Neural crest cell (in vitro differentiated cells): ENCODE measurements around the gene ZNF444. TPM values are rescaled to one million over a fixed set of nuclear protein-coding genes. Genes with fewer than 3 reads are reported as not detected.
A peak's percentile ranks its signal among the peaks of the same experiment; 100 is the strongest.
"Not testable (repeated sequence)": the region's sequence is repeated elsewhere in the genome, so short reads cannot be mapped to it uniquely, and the experiment has no call there.

Source experiments
- DNase-seq: peaks from one replicate; pipeline ENCODE4 v3.0.0; 2021; ENCODE audit warnings: low read depth, mixed read lengths, low spot score
- H3K27ac Mint-ChIP-seq: one replicate; pipeline ENCODE4 v1.8.0; 2021; ENCODE audit warnings: mild to moderate bottlenecking, mixed read lengths; ENCODE audit not compliant: unreplicated experiment
- H3K27me3 Mint-ChIP-seq: 2 replicates; pipeline ENCODE4 v1.8.0; 2021; ENCODE audit warnings: low read depth, mild to moderate bottlenecking, mixed read lengths
- H3K36me3 Mint-ChIP-seq: 2 replicates; pipeline ENCODE4 v1.8.0; 2021; ENCODE audit warnings: low read depth, mild to moderate bottlenecking, mixed read lengths
- H3K4me1 Mint-ChIP-seq: 2 replicates; pipeline ENCODE4 v1.8.0; 2021; ENCODE audit warnings: mixed read lengths
- H3K4me3 Mint-ChIP-seq: one replicate; pipeline ENCODE4 v1.8.0; 2021; ENCODE audit warnings: mild to moderate bottlenecking, mixed read lengths
- H3K9me3 Mint-ChIP-seq: 2 replicates; pipeline ENCODE4 v1.8.0; 2021; ENCODE audit warnings: mixed read lengths
- total RNA-seq: library from RNA; stranded (reverse); gene quantifications from 2 replicates; pipeline ENCODE4 v1.2.1, GENCODE V29; 2021
- TF ChIP-seq, protein P1 (sequence below): fragments of 200-600 bp; sonication (generic); conservative IDR thresholded peaks from 2 replicates; pipeline ENCODE4 v1.5.0; 2021; ENCODE audit warnings: antibody characterized with exemption, mild to moderate bottlenecking

ZNF444 gene
- total RNA-seq, 1 donor from 2014 or later: 51.5 TPM

DNA sequence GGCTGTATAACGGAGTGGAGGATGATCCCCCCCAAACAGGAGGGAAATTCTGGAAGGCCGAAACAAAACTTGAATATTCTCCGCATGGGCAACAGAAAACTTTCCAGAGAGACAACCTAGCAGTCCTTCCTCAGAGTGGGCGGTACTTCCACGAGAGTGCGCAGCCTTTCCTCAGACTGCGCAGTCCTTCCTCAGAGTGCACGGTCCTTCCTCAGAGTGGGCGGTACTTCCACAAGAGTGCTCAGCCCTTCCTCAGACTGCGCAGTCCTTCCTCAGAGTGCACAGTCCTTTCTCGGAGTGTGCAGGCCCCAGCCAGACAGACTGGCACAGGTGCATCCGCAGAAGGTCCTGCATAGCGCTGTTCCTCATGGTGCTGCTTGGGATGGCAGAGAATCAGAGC is 22.0 kb downstream of the ZNF444 start:
- H3K4me1 Mint-ChIP-seq: no peaks in the 10 kb centered on the region
- TF ChIP-seq, protein P1, sequence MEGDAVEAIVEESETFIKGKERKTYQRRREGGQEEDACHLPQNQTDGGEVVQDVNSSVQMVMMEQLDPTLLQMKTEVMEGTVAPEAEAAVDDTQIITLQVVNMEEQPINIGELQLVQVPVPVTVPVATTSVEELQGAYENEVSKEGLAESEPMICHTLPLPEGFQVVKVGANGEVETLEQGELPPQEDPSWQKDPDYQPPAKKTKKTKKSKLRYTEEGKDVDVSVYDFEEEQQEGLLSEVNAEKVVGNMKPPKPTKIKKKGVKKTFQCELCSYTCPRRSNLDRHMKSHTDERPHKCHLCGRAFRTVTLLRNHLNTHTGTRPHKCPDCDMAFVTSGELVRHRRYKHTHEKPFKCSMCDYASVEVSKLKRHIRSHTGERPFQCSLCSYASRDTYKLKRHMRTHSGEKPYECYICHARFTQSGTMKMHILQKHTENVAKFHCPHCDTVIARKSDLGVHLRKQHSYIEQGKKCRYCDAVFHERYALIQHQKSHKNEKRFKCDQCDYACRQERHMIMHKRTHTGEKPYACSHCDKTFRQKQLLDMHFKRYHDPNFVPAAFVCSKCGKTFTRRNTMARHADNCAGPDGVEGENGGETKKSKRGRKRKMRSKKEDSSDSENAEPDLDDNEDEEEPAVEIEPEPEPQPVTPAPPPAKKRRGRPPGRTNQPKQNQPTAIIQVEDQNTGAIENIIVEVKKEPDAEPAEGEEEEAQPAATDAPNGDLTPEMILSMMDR: no peak
- H3K4me3 Mint-ChIP-seq: no peak overlapping the region
- H3K27ac Mint-ChIP-seq: no peak overlapping the region
- peaks cover 7% of the 10 kb centered on the region for H3K36me3 Mint-ChIP-seq
- no peaks in the 10 kb centered on the region for H3K9me3 Mint-ChIP-seq
- peaks cover 3% of the 10 kb centered on the region for H3K27me3 Mint-ChIP-seq
- no peak for DNase-seq

DNA sequence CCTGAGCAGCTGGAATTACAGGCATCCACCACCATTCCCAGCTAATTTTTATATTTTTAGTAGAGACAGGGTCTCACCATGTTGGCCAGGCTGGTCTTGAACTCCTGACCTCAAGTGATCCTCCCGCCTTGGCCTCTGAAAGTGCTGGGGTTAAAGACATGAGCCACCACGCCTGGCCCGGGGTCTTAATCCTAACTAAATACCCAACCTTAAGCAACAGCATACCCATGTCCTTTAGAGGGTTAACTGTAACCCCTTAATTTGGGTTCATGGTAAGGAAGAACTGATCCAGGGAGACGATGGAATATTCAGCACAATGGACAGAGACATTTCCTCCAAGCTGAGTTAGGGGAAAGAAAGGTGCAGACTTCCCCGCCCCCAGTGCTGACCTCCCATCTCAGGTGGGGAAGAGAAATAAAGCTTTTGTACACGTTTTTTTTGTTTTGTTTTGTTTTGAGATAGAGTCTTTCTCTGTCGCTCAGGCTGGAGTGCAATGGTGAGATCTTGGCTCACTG is 26.0 kb downstream of the ZNF444 start:
- Mint-ChIP-seq H3K27ac (no peak overlapping the region), H3K27me3 (peaks cover 10% of the 10 kb centered on the region), H3K4me1 (peaks cover 4% of the 10 kb centered on the region), H3K36me3 (no peaks in the 10 kb centered on the region), H3K4me3 (no peak overlapping the region), H3K9me3 (no peaks in the 10 kb centered on the region)
- TF ChIP-seq, protein P1: no peak
- DNase-seq: no peak

GRCh38 chr19:56170261-56170660 is 29.2 kb downstream of the ZNF444 start:
- H3K4me1 Mint-ChIP-seq: peaks cover 15% of the 10 kb centered on the region
- H3K4me3 Mint-ChIP-seq: no peak overlapping the region
- DNase-seq: no peak
- H3K27ac Mint-ChIP-seq: no peak overlapping the region
- TF ChIP-seq, protein P1: no peak
- H3K9me3 Mint-ChIP-seq: no peaks in the 10 kb centered on the region
- no peaks in the 10 kb centered on the region for H3K36me3 Mint-ChIP-seq
- peaks cover 12% of the 10 kb centered on the region for H3K27me3 Mint-ChIP-seq

GRCh38 chr19:56174086-56174485 is 33.0 kb downstream of the ZNF444 start:
- Mint-ChIP-seq H3K36me3 (no peaks in the 10 kb centered on the region), H3K27ac (no peak overlapping the region), H3K4me3 (no peak overlapping the region), H3K27me3 (peaks cover 11% of the 10 kb centered on the region), H3K4me1 (peaks cover 22% of the 10 kb centered on the region), H3K9me3 (no peaks in the 10 kb centered on the region)
- DNase-seq: no peak
- TF ChIP-seq, protein P1: no peak

- Mint-ChIP-seq H3K4me3 (no peak overlapping the region), H3K27me3 (peaks cover 11% of the 10 kb centered on the region), H3K36me3 (no peaks in the 10 kb centered on the region), H3K27ac (no peak overlapping the region), H3K4me1 (peaks cover 22% of the 10 kb centered on the region), H3K9me3 (no peaks in the 10 kb centered on the region)
- no peak for DNase-seq
- TF ChIP-seq, protein P1: no peak
Observed at GRCh38 chr19:56174550-56174949, 33.5 kb downstream of the ZNF444 start.

GRCh38 chr19:56175861-56176307 is 34.8 kb downstream of the ZNF444 start, which contains the start of gene GALP:
Gene GALP, plus strand, starts transcription at chr19:56176008. Its CDS starts 1,101 bp downstream, at chr19:56177109.
- not testable (repeated sequence) for H3K36me3 Mint-ChIP-seq, H3K9me3 Mint-ChIP-seq, H3K27me3 Mint-ChIP-seq, H3K4me3 Mint-ChIP-seq
- H3K4me1 Mint-ChIP-seq: peaks cover 22% of the 10 kb centered on the region
- peak within 1 kb of the TSS; percentile 78 for H3K27ac Mint-ChIP-seq
- peak; percentile 23 for DNase-seq

DNA sequence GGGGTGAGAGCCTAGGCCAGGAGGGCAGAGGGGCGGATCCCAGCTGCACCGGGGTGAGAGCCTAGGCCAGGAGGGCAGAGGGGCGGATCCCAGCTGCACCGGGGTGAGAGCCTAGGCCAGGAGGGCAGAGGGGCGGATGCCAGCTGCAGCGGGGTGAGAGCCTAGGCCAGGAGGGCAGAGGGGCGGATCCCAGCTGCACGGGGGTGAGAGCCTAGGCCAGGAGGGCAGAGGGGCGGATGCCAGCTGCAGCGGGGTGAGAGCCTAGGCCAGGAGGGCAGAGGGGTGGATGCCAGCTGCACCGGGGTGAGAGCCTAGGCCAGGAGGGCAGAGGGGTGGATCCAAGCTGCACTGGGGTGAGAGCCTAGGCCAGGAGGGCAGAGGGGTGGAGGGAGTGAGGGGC is 35.2 kb downstream of the ZNF444 start:
- not testable (repeated sequence) for H3K27me3 Mint-ChIP-seq, H3K27ac Mint-ChIP-seq, H3K4me3 Mint-ChIP-seq, H3K9me3 Mint-ChIP-seq, DNase-seq, H3K36me3 Mint-ChIP-seq
- peaks cover 22% of the 10 kb centered on the region for H3K4me1 Mint-ChIP-seq
